Measurements from ENCODE around the gene EFHC1.

GRCh38 chr6:52374247-52374646 is 45.9 kb upstream of the EFHC1 start:
- no peak for TF ChIP-seq POLR2A (IDR thresholded peaks at IDR 0.05)
- TF ChIP-seq CTCF (IDR thresholded peaks at IDR 0.05): no peak
